Measurements from ENCODE around the gene TCF7L2.

The TCF7L2 gene

GRCh38 chr10:112985690-112986543, 35.9 kb downstream of the TCF7L2 start:
- Histone ChIP-seq H3K27me3 (ENCODE audit: low read depth, low read length) (peaks cover 58% of the 10 kb centered on the region), H3K27ac (ENCODE audit: low read length) (no peak overlapping the region), H3K4me3 (ENCODE audit: low read length) (no peak overlapping the region), H4K20me1 (ENCODE audit: insufficient read depth, low read length) (peaks cover 56% of the 10 kb centered on the region), H3K9ac (ENCODE audit: low read length) (no peak overlapping the region), H3K4me1 (ENCODE audit: low read length) (peaks cover 23% of the 10 kb centered on the region), H3K79me2 (ENCODE audit: low read length) (no peaks in the 10 kb centered on the region), H3K4me2 (ENCODE audit: low read length) (peak overlapping the region; percentile 13; the same call in 1 of the 2 replicates), H3K36me3 (replicated peaks; ENCODE audit: low read depth, low read length) (no peaks in the 10 kb centered on the region), H3K9me3 (ENCODE audit: insufficient read depth, low read length) (no peaks in the 10 kb centered on the region), H2AFZ (ENCODE audit: low read depth, low read length) (no peak overlapping the region)
- TF ChIP-seq EZH2phosphoT487 (IDR thresholded peaks at IDR 0.05; ENCODE audit: low read depth) (no peak), CTCF (IDR thresholded peaks at IDR 0.05; ENCODE audit: low read depth, low read length) (no peak)

GRCh38 chr10:112986544-112987190, 36.6 kb downstream of the TCF7L2 start:
- no peaks in the 10 kb centered on the region for H3K9me3 ChIP-seq (ENCODE audit: insufficient read depth, low read length)
- no peaks in the 10 kb centered on the region for H3K79me2 ChIP-seq (ENCODE audit: low read length)
- TF ChIP-seq EZH2phosphoT487 (IDR thresholded peaks at IDR 0.05; ENCODE audit: low read depth) (no peak), CTCF (IDR thresholded peaks at IDR 0.05; ENCODE audit: low read depth, low read length) (no peak)
- no peaks in the 10 kb centered on the region for H3K36me3 ChIP-seq (replicated peaks; ENCODE audit: low read depth, low read length)
- no peak overlapping the region for H3K9ac ChIP-seq (ENCODE audit: low read length)
- H3K27me3 ChIP-seq (ENCODE audit: low read depth, low read length), result peaks cover 54% of the 10 kb centered on the region
- H3K27ac ChIP-seq (ENCODE audit: low read length), result no peak overlapping the region
- H3K4me3 ChIP-seq (ENCODE audit: low read length), result no peak overlapping the region
- peaks cover 51% of the 10 kb centered on the region for H4K20me1 ChIP-seq (ENCODE audit: insufficient read depth, low read length)
- H2AFZ ChIP-seq (ENCODE audit: low read depth, low read length), result no peak overlapping the region
- H3K4me2 ChIP-seq (ENCODE audit: low read length), result peak overlapping the region; percentile 13; the same call in 1 of the 2 replicates
- H3K4me1 ChIP-seq (ENCODE audit: low read length), result peaks cover 17% of the 10 kb centered on the region

DNA sequence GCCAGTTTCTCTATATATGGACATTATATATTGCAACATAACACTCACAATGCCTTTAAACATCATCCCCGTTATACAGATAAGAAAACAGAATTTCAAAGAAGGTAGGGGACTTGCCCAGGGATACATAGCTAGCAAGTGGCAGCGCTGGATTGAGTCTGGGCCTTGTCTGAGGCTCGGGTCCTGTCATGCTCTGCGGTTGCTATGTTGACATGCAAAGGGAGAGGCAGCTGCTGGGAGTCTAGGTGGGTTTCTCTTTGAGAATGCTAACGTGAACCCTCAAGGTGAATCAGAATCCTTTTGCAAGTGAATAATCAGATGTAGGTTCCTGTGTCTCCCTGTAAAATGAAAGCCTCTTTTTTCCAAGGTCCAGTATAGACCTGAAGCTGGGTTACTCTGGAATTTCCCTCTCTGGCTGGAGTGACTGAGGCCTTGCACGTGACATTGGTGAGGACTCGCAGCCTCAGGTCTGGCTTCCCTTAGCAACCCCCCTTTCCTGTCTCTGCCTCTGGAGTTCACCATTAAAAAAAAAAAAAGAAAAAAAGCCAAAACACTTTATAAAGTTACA, 38.9 kb downstream of the TCF7L2 start:
- no peak overlapping the region for H3K9ac ChIP-seq (ENCODE audit: low read length)
- H3K27me3 ChIP-seq (ENCODE audit: low read depth, low read length), result peaks cover 48% of the 10 kb centered on the region
- H3K36me3 ChIP-seq (replicated peaks; ENCODE audit: low read depth, low read length), result no peaks in the 10 kb centered on the region
- H3K27ac ChIP-seq (ENCODE audit: low read length), result no peak overlapping the region
- peaks cover 14% of the 10 kb centered on the region for H3K4me1 ChIP-seq (ENCODE audit: low read length)
- H3K9me3 ChIP-seq (ENCODE audit: insufficient read depth, low read length), result no peaks in the 10 kb centered on the region
- peaks cover 38% of the 10 kb centered on the region for H4K20me1 ChIP-seq (ENCODE audit: insufficient read depth, low read length)
- H3K4me3 ChIP-seq (ENCODE audit: low read length), result no peak overlapping the region
- no peak for TF ChIP-seq CTCF (IDR thresholded peaks at IDR 0.05; ENCODE audit: low read depth, low read length)
- TF ChIP-seq EZH2phosphoT487 (IDR thresholded peaks at IDR 0.05; ENCODE audit: low read depth), result no peak
- no peak overlapping the region for H2AFZ ChIP-seq (ENCODE audit: low read depth, low read length)
- H3K79me2 ChIP-seq (ENCODE audit: low read length), result no peaks in the 10 kb centered on the region
- no peak overlapping the region for H3K4me2 ChIP-seq (ENCODE audit: low read length)

- no peak overlapping the region for H3K9ac ChIP-seq (ENCODE audit: low read length)
- peaks cover 14% of the 10 kb centered on the region for H3K4me1 ChIP-seq (ENCODE audit: low read length)
- no peaks in the 10 kb centered on the region for H3K9me3 ChIP-seq (ENCODE audit: insufficient read depth, low read length)
- H3K27ac ChIP-seq (ENCODE audit: low read length), result no peak overlapping the region
- H3K79me2 ChIP-seq (ENCODE audit: low read length), result no peaks in the 10 kb centered on the region
- TF ChIP-seq EZH2phosphoT487 (IDR thresholded peaks at IDR 0.05; ENCODE audit: low read depth) (no peak), CTCF (IDR thresholded peaks at IDR 0.05; ENCODE audit: low read depth, low read length) (no peak)
- H3K4me3 ChIP-seq (ENCODE audit: low read length), result no peak overlapping the region
- H4K20me1 ChIP-seq (ENCODE audit: insufficient read depth, low read length), result peaks cover 31% of the 10 kb centered on the region
- no peak overlapping the region for H2AFZ ChIP-seq (ENCODE audit: low read depth, low read length)
- peaks cover 38% of the 10 kb centered on the region for H3K27me3 ChIP-seq (ENCODE audit: low read depth, low read length)
- no peaks in the 10 kb centered on the region for H3K36me3 ChIP-seq (replicated peaks; ENCODE audit: low read depth, low read length)
- H3K4me2 ChIP-seq (ENCODE audit: low read length), result no peak overlapping the region
These were observed 39.8 kb downstream of the TCF7L2 start for GRCh38 chr10:112989826-112990225.

Data from OCI-LY3 (cell line).